Sigmoid colon (tissue), 4 donors: ENCODE measurements around the gene TEX13C.

Experiments
- EP300 ChIP-seq, 4 donors: sonication (generic); formaldehyde crosslinking; IDR thresholded peaks; one replicate each; pipeline ENCODE4 v1.6.1; 2017; ENCODE audit warnings: antibody characterized with exemption in 4 of 4
- POLR2A ChIP-seq, 2 donors: fragments of 450-650 bp; IDR thresholded peaks; one replicate each; pipeline ENCODE4 v1.6.1; 2016; ENCODE audit warnings: antibody characterized with exemption in 2 of 2, mild to moderate bottlenecking in 2 of 2, moderate library complexity in 2 of 2
- POLR2AphosphoS5 ChIP-seq, 4 donors: sonication (generic); formaldehyde crosslinking; IDR thresholded peaks; one replicate each; pipeline ENCODE4 v1.6.1; 2017; ENCODE audit warnings: antibody characterized with exemption in 4 of 4
- TF ChIP-seq, protein P1 (sequence below), 4 experiments: fragments of 450-650 bp in 3 of 4; fragments of 200-600 bp in 1 of 4; IDR thresholded peaks; one replicate each; pipeline ENCODE4 v1.5.1; 2016 to 2019; ENCODE audit warnings: antibody characterized with exemption in 4 of 4, mild to moderate bottlenecking in 3 of 4, moderate library complexity in 2 of 4

DNA sequence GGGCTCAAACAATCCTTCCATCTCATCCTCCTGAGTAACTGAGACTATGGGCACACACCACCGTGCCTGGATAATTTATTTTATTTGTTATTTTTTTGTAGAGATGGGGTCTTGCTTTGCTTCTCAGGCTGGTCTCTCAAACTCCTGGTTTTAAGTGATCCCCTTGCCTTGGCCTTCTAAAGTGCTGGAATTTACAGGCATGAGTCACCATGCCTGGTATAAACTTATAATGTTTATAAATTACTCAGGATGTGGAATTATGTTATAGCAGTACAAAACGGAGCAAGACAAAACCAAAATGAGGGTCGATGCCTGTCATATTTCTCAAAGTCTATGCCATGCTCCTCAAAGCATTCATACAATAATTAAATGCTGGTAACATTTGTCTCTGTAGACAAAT, 29.8 kb upstream of the TEX13C start:
- TF ChIP-seq POLR2AphosphoS5 (IDR thresholded peaks at IDR 0.05) = no peak
- TF ChIP-seq, protein P1, sequence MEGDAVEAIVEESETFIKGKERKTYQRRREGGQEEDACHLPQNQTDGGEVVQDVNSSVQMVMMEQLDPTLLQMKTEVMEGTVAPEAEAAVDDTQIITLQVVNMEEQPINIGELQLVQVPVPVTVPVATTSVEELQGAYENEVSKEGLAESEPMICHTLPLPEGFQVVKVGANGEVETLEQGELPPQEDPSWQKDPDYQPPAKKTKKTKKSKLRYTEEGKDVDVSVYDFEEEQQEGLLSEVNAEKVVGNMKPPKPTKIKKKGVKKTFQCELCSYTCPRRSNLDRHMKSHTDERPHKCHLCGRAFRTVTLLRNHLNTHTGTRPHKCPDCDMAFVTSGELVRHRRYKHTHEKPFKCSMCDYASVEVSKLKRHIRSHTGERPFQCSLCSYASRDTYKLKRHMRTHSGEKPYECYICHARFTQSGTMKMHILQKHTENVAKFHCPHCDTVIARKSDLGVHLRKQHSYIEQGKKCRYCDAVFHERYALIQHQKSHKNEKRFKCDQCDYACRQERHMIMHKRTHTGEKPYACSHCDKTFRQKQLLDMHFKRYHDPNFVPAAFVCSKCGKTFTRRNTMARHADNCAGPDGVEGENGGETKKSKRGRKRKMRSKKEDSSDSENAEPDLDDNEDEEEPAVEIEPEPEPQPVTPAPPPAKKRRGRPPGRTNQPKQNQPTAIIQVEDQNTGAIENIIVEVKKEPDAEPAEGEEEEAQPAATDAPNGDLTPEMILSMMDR (IDR thresholded peaks at IDR 0.05) = no peak
- no peak for TF ChIP-seq POLR2A (IDR thresholded peaks at IDR 0.05)
- no peak for TF ChIP-seq EP300 (IDR thresholded peaks at IDR 0.05)
